Esophagus squamous epithelium (tissue), 4 donors: ENCODE measurements around the gene ZNF341.

Experiments used
- CTCF ChIP-seq, 6 experiments: fragments of 450-650 bp in 4 of 6; fragments of 200-600 bp in 2 of 6; sonication (generic) in 2 of 6; IDR thresholded peaks; one replicate each; pipeline ENCODE4 v1.5.1; 2016 to 2019; ENCODE audit warnings: antibody characterized with exemption in 6 of 6, mild to moderate bottlenecking in 4 of 6, moderate library complexity in 4 of 6
- POLR2A ChIP-seq, 4 donors: fragments of 450-650 bp; IDR thresholded peaks; one replicate each; pipeline ENCODE4 v1.6.1; 2017; ENCODE audit warnings: antibody characterized with exemption in 4 of 4, mild to moderate bottlenecking in 4 of 4, moderate library complexity in 3 of 4

GRCh38 chr20:33693741-33694638 is 37.8 kb upstream of the ZNF341 start:
- TF ChIP-seq CTCF (IDR thresholded peaks at IDR 0.05) (no peak), POLR2A (IDR thresholded peaks at IDR 0.05) (no peak)
